ENCODE measurements around the gene AHSA1. TPM values are rescaled to one million over a fixed set of nuclear protein-coding genes. Genes with fewer than 3 reads are reported as not detected.

The AHSA1 gene
- total RNA-seq, 2 donors from 2014 or later: 112 to 316 TPM

GRCh38 chr14:77482422-77482821 is 24.5 kb downstream of the AHSA1 start:
- no peaks in the 10 kb centered on the region for H3K9me3 ChIP-seq
- H3K27me3 ChIP-seq: no peaks in the 10 kb centered on the region
- intact Hi-C loops (cut with DNase I): no loop called here
- no peak for TF ChIP-seq CTCF (IDR thresholded peaks at IDR 0.05)
- no peaks in the 10 kb centered on the region for H3K4me1 ChIP-seq
- no peak overlapping the region for H3K4me3 ChIP-seq
- no peak overlapping the region for H3K27ac ChIP-seq
- no peak overlapping the region for H3K9ac ChIP-seq (ENCODE audit: low read depth in 2 of 2, low read length in 2 of 2)
- no peak for DNase-seq
- no peaks in the 10 kb centered on the region for H3K36me3 ChIP-seq

- TF ChIP-seq CTCF (IDR thresholded peaks at IDR 0.05): no peak
- H3K4me1 ChIP-seq: no peaks in the 10 kb centered on the region
- H3K9ac ChIP-seq (ENCODE audit: low read depth in 2 of 2, low read length in 2 of 2): no peak overlapping the region
- H3K4me3 ChIP-seq: no peak overlapping the region
- no peak overlapping the region for H3K27ac ChIP-seq
- DNase-seq: no peak
- intact Hi-C loops (cut with DNase I): no loop called here
- H3K36me3 ChIP-seq: no peaks in the 10 kb centered on the region
- no peaks in the 10 kb centered on the region for H3K9me3 ChIP-seq
- no peaks in the 10 kb centered on the region for H3K27me3 ChIP-seq
Observed at GRCh38 chr14:77485256-77485655, 27.4 kb downstream of the AHSA1 start.

GRCh38 chr14:77485901-77486678 is 28.2 kb downstream of the AHSA1 start:
- no peak overlapping the region for H3K9ac ChIP-seq (ENCODE audit: low read depth in 2 of 2, low read length in 2 of 2)
- H3K4me1 ChIP-seq: no peaks in the 10 kb centered on the region
- H3K9me3 ChIP-seq: no peaks in the 10 kb centered on the region
- intact Hi-C loops (cut with DNase I): no loop called here
- no peak overlapping the region for H3K4me3 ChIP-seq
- no peaks in the 10 kb centered on the region for H3K36me3 ChIP-seq
- H3K27ac ChIP-seq: no peak overlapping the region
- H3K27me3 ChIP-seq: no peaks in the 10 kb centered on the region
- no peak for DNase-seq
- no peak for TF ChIP-seq CTCF (IDR thresholded peaks at IDR 0.05)

GRCh38 chr14:77488558-77488957 is 30.7 kb downstream of the AHSA1 start:
- no peaks in the 10 kb centered on the region for H3K27me3 ChIP-seq
- no peak for DNase-seq
- H3K9ac ChIP-seq (ENCODE audit: low read depth in 2 of 2, low read length in 2 of 2): no peak overlapping the region
- no peak overlapping the region for H3K27ac ChIP-seq
- no peaks in the 10 kb centered on the region for H3K4me1 ChIP-seq
- intact Hi-C loops (cut with DNase I): no loop called here
- H3K9me3 ChIP-seq: no peaks in the 10 kb centered on the region
- H3K4me3 ChIP-seq: no peak overlapping the region
- no peak for TF ChIP-seq CTCF (IDR thresholded peaks at IDR 0.05)
- no peaks in the 10 kb centered on the region for H3K36me3 ChIP-seq

- no peaks in the 10 kb centered on the region for H3K4me1 ChIP-seq
- H3K27ac ChIP-seq: no peak overlapping the region
- no peak overlapping the region for H3K4me3 ChIP-seq
- no peaks in the 10 kb centered on the region for H3K9me3 ChIP-seq
- TF ChIP-seq CTCF (IDR thresholded peaks at IDR 0.05): no peak
- H3K36me3 ChIP-seq: no peaks in the 10 kb centered on the region
- DNase-seq: no peak
- H3K27me3 ChIP-seq: no peaks in the 10 kb centered on the region
- intact Hi-C loops (cut with DNase I): no loop called here
- H3K9ac ChIP-seq (ENCODE audit: low read depth in 2 of 2, low read length in 2 of 2): no peak overlapping the region
Observed at GRCh38 chr14:77489041-77489440, 31.1 kb downstream of the AHSA1 start.
